ENCODE measurements around the gene GLT6D1.
"Not testable (repeated sequence)": the region's sequence is repeated elsewhere in the genome, so short reads cannot be mapped to it uniquely, and the experiment has no call there.

Gene GLT6D1

GRCh38 chr9:135661816-135662560, 22.6 kb upstream of the GLT6D1 start:
- H3K9me3 ChIP-seq, result no peaks in the 10 kb centered on the region
- H3K36me3 ChIP-seq (replicated peaks), result no peaks in the 10 kb centered on the region
- in situ Hi-C loops (cut with MboI; ENCODE audit: low sequenced_read_pairs), result no loop called here
- no peaks in the 10 kb centered on the region for H3K4me1 ChIP-seq
- DNase-seq (ENCODE audit: low spot score in 2 of 2), result no peak
- no peak overlapping the region for H3K4me3 ChIP-seq
- peaks cover 13% of the 10 kb centered on the region for H3K27me3 ChIP-seq (ENCODE audit: low read depth)

- H3K4me1 ChIP-seq, result no peaks in the 10 kb centered on the region
- H3K4me3 ChIP-seq, result no peak overlapping the region
- no peaks in the 10 kb centered on the region for H3K9me3 ChIP-seq
- in situ Hi-C loops (cut with MboI; ENCODE audit: low sequenced_read_pairs), result no loop called here
- no peak for DNase-seq (ENCODE audit: low spot score in 2 of 2)
- H3K27me3 ChIP-seq (ENCODE audit: low read depth), result peaks cover 3% of the 10 kb centered on the region; the same call in 1 of the 2 replicates
- H3K36me3 ChIP-seq (replicated peaks), result no peaks in the 10 kb centered on the region
These were observed 21.1 kb upstream of the GLT6D1 start for GRCh38 chr9:135660407-135660806.

- Histone ChIP-seq H3K27me3 (ENCODE audit: low read depth) (no peaks in the 10 kb centered on the region), H3K36me3 (replicated peaks) (no peaks in the 10 kb centered on the region), H3K9me3 (no peaks in the 10 kb centered on the region), H3K4me1 (no peaks in the 10 kb centered on the region), H3K4me3 (no peak overlapping the region)
- no peak for DNase-seq (ENCODE audit: low spot score in 2 of 2)
- in situ Hi-C loops (cut with MboI; ENCODE audit: low sequenced_read_pairs), result no loop called here
These were observed 19.9 kb upstream of the GLT6D1 start for GRCh38 chr9:135659252-135659651.

- Histone ChIP-seq H3K4me1 (no peaks in the 10 kb centered on the region), H3K9me3 (no peaks in the 10 kb centered on the region), H3K27me3 (ENCODE audit: low read depth) (no peaks in the 10 kb centered on the region), H3K4me3 (no peak overlapping the region), H3K36me3 (replicated peaks) (no peaks in the 10 kb centered on the region)
- no peak for DNase-seq (ENCODE audit: low spot score in 2 of 2)
- in situ Hi-C loops (cut with MboI; ENCODE audit: low sequenced_read_pairs), result no loop called here
These were observed 18.1 kb upstream of the GLT6D1 start for GRCh38 chr9:135657416-135657815.

- Histone ChIP-seq H3K27me3 (ENCODE audit: low read depth) (no peaks in the 10 kb centered on the region), H3K9me3 (peaks cover 2% of the 10 kb centered on the region; the same call in 1 of the 2 replicates), H3K4me3 (no peak overlapping the region), H3K36me3 (replicated peaks) (no peaks in the 10 kb centered on the region), H3K4me1 (no peaks in the 10 kb centered on the region; the same call in 1 of the 2 replicates)
- in situ Hi-C loops (cut with MboI; ENCODE audit: low sequenced_read_pairs), result no loop called here
- no peak for DNase-seq (ENCODE audit: low spot score in 2 of 2)
These were observed 16.0 kb upstream of the GLT6D1 start for GRCh38 chr9:135655317-135655716.

- H3K4me3 ChIP-seq, result no peak overlapping the region
- in situ Hi-C loops (cut with MboI; ENCODE audit: low sequenced_read_pairs), result no loop called here
- H3K9me3 ChIP-seq, result peaks cover 7% of the 10 kb centered on the region; the same call in 1 of the 2 replicates
- no peaks in the 10 kb centered on the region for H3K27me3 ChIP-seq (ENCODE audit: low read depth)
- H3K36me3 ChIP-seq (replicated peaks), result no peaks in the 10 kb centered on the region
- no peak for DNase-seq (ENCODE audit: low spot score in 2 of 2)
- peaks cover 4% of the 10 kb centered on the region for H3K4me1 ChIP-seq
These were observed 11.1 kb upstream of the GLT6D1 start for GRCh38 chr9:135650408-135650807.

GRCh38 chr9:135649508-135649907, 10.2 kb upstream of the GLT6D1 start:
- H3K4me1 ChIP-seq, result peaks cover 4% of the 10 kb centered on the region
- peaks cover 7% of the 10 kb centered on the region; the same call in 1 of the 2 replicates for H3K9me3 ChIP-seq
- no peaks in the 10 kb centered on the region for H3K27me3 ChIP-seq (ENCODE audit: low read depth)
- in situ Hi-C loops (cut with MboI; ENCODE audit: low sequenced_read_pairs), result no loop called here
- H3K4me3 ChIP-seq, result no peak overlapping the region
- peak in 1 of 2 experiments; percentile 69 for DNase-seq (ENCODE audit: low spot score in 2 of 2)
- H3K36me3 ChIP-seq (replicated peaks), result no peaks in the 10 kb centered on the region

- Histone ChIP-seq H3K9me3 (peaks cover 7% of the 10 kb centered on the region; the same call in 1 of the 2 replicates), H3K4me3 (no peak overlapping the region)
- in situ Hi-C loops (cut with MboI; ENCODE audit: low sequenced_read_pairs), result no loop called here
These were observed 9.4 kb upstream of the GLT6D1 start for GRCh38 chr9:135648494-135649410.

GRCh38 chr9:135647884-135648283, 8.5 kb upstream of the GLT6D1 start:
- peaks cover 7% of the 10 kb centered on the region; the same call in 1 of the 2 replicates for H3K9me3 ChIP-seq
- in situ Hi-C loops (cut with MboI; ENCODE audit: low sequenced_read_pairs), result no loop called here

More at GRCh38 chr9:135648494-135649410, 9.4 kb upstream of the GLT6D1 start:
- DNase-seq (ENCODE audit: low spot score in 2 of 2), result no peak
- Histone ChIP-seq H3K4me1 (peaks cover 4% of the 10 kb centered on the region), H3K36me3 (replicated peaks) (no peaks in the 10 kb centered on the region), H3K27me3 (ENCODE audit: low read depth) (no peaks in the 10 kb centered on the region)

GRCh38 chr9:135644631-135645218, 5.4 kb upstream of the GLT6D1 start:
- Histone ChIP-seq H3K4me1 (peaks cover 1% of the 10 kb centered on the region; the same call in 1 of the 2 replicates), H3K27me3 (ENCODE audit: low read depth) (no peaks in the 10 kb centered on the region), H3K9me3 (peaks cover 4% of the 10 kb centered on the region; the same call in 1 of the 2 replicates), H3K4me3 (no peak overlapping the region), H3K36me3 (replicated peaks) (no peaks in the 10 kb centered on the region)
- DNase-seq (ENCODE audit: low spot score in 2 of 2), result no peak
- in situ Hi-C loops (cut with MboI; ENCODE audit: low sequenced_read_pairs), result no loop called here

More at GRCh38 chr9:135647884-135648283, 8.5 kb upstream of the GLT6D1 start:
- Histone ChIP-seq H3K27me3 (ENCODE audit: low read depth) (no peaks in the 10 kb centered on the region), H3K36me3 (replicated peaks) (no peaks in the 10 kb centered on the region), H3K4me1 (peaks cover 4% of the 10 kb centered on the region), H3K4me3 (no peak overlapping the region)
- DNase-seq (ENCODE audit: low spot score in 2 of 2), result no peak

- H3K4me3 ChIP-seq, result no peak overlapping the region
- DNase-seq (ENCODE audit: low spot score in 2 of 2), result no peak
- H3K9me3 ChIP-seq, result no peaks in the 10 kb centered on the region
These were observed 2.4 kb upstream of the GLT6D1 start for GRCh38 chr9:135641745-135642144.

GRCh38 chr9:135641047-135641446, 1.7 kb upstream of the GLT6D1 start:
- no peak for DNase-seq (ENCODE audit: low spot score in 2 of 2)
- no peak overlapping the region for H3K4me3 ChIP-seq
- no peaks in the 10 kb centered on the region for H3K27me3 ChIP-seq (ENCODE audit: low read depth)
- in situ Hi-C loops (cut with MboI; ENCODE audit: low sequenced_read_pairs), result no loop called here
- no peaks in the 10 kb centered on the region for H3K4me1 ChIP-seq
- no peaks in the 10 kb centered on the region for H3K36me3 ChIP-seq (replicated peaks)
- H3K9me3 ChIP-seq, result no peaks in the 10 kb centered on the region

More at GRCh38 chr9:135641745-135642144, 2.4 kb upstream of the GLT6D1 start:
- no peaks in the 10 kb centered on the region for H3K36me3 ChIP-seq (replicated peaks)
- no peaks in the 10 kb centered on the region for H3K4me1 ChIP-seq
- H3K27me3 ChIP-seq (ENCODE audit: low read depth), result no peaks in the 10 kb centered on the region
- in situ Hi-C loops (cut with MboI; ENCODE audit: low sequenced_read_pairs), result no loop called here

GRCh38 chr9:135636930-135637530, 2.3 kb downstream of the GLT6D1 start:
- H3K36me3 ChIP-seq (replicated peaks); in situ Hi-C loops (cut with MboI; ENCODE audit: low sequenced_read_pairs); H3K4me3 ChIP-seq; H3K9me3 ChIP-seq; H3K4me1 ChIP-seq; H3K27me3 ChIP-seq (ENCODE audit: low read depth); DNase-seq (ENCODE audit: low spot score in 2 of 2): not testable (repeated sequence)

Data from HAP-1 (cell line).